Measurements from ENCODE around the gene LIN37.

- no peak for TF ChIP-seq CTCF (IDR thresholded peaks at IDR 0.05; ENCODE audit: low read length)
- TF ChIP-seq EZH2 (IDR thresholded peaks at IDR 0.05; ENCODE audit: borderline replicate concordance, low read length), result no peak
These were observed 18.3 kb downstream of the LIN37 start for GRCh38 chr19:35766571-35767104.
